ENCODE measurements around the gene ODR4.

GRCh38 chr1:186326009-186326408 lies 49.6 kb upstream of the ODR4 start:
- TF ChIP-seq CTCF (conservative IDR thresholded peaks at IDR 0.05; ENCODE audit: low read length), result no peak
- no peak for TF ChIP-seq EZH2phosphoT487 (IDR thresholded peaks at IDR 0.05; ENCODE audit: borderline replicate concordance, low read depth, low read length)
